Activated CD4-positive, alpha-beta T cell treated with anti-CD3 and anti-CD28 coated beads for 36 hours (primary cell): Measurements from ENCODE around the gene PDP2. TPM values are rescaled to one million over a fixed set of nuclear protein-coding genes. Genes with fewer than 3 reads are reported as not detected.

Experiments
- ATAC-seq: fragments of 200-7000 bp; cut with Tn5 transposase; one replicate; pipeline ENCODE4 v1.10.0; 2021; ENCODE audit warnings: mild to moderate bottlenecking, moderate library complexity
- CTCF ChIA-PET: fragments of 350-600 bp; sonication (Branson Sonifier 250); formaldehyde crosslinking; loops from one replicate; lab custom pipeline; 2021; ENCODE audit warnings: antibody characterized with exemption; lab: Charles Lee
- POLR2A ChIA-PET: fragments of 350-600 bp; sonication (Branson Sonifier 250); formaldehyde crosslinking; loops from one replicate; lab custom pipeline; 2021; ENCODE audit warnings: antibody characterized with exemption, inconsistent platforms; lab: Charles Lee
- DNase-seq: peaks from one replicate; pipeline ENCODE4 v3.0.0-alpha.2; 2020
- H3K27ac Mint-ChIP-seq: one replicate; pipeline ENCODE4 v1.8.0; 2021; ENCODE audit warnings: mixed read lengths
- H3K27me3 Mint-ChIP-seq: one replicate; pipeline ENCODE4 v1.8.0; 2021; ENCODE audit warnings: mixed read lengths
- H3K36me3 Mint-ChIP-seq: one replicate; pipeline ENCODE4 v1.8.0; 2021; ENCODE audit warnings: low read depth, mixed read lengths
- H3K4me1 Mint-ChIP-seq: one replicate; pipeline ENCODE4 v1.8.0; 2021; ENCODE audit warnings: mixed read lengths
- H3K4me3 Mint-ChIP-seq: one replicate; pipeline ENCODE4 v1.8.0; 2021; ENCODE audit warnings: mild to moderate bottlenecking, moderate library complexity, mixed read lengths
- H3K9me3 Mint-ChIP-seq: one replicate; pipeline ENCODE4 v1.8.0; 2021; ENCODE audit warnings: low read depth, mixed read lengths
- intact Hi-C, 2 experiments: fragments of 100-400 bp; cut with DNase I in 1 of 2; cut with micrococcal nuclease in 1 of 2; formaldehyde crosslinking; loops; one replicate each; pipeline versions ENCODE4 v1.14.2 to v1.15.1; 2022 to 2024; cut with DNase I, micrococcal nuclease
- total RNA-seq, 2 experiments: library from RNA; stranded (reverse); gene quantifications; one replicate each; pipeline ENCODE4 v1.2.3, GENCODE V29; 2021

PDP2 gene
- total RNA-seq, 2 experiments from 2014 or later, result 27.8 to 36.6 TPM

DNA sequence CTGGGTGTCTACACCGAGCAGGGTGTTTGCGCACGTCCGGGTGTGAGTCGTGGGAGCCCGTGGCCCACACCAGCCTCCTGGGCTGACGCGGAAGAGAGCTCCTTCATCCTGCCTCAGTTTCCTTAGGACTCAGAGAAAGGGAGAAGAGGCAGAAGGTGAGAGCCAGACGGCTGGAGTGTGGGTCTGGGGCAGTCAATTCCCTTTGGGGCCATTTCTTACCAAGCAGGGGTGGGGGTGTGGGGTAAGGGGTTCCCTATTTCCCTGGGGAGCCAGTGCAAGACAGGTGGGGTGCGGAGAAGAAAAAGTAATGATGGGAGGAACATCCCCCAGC is 35.3 kb upstream of the PDP2 start:
- intact Hi-C loops, result no loop called here
- DNase-seq (no peak), ATAC-seq (no peak)
- H3K27ac Mint-ChIP-seq, result no peak overlapping the region
- POLR2A ChIA-PET, result no interaction called here
- H3K4me3 Mint-ChIP-seq, result peak overlapping the region; percentile 12
- H3K36me3 Mint-ChIP-seq, result no peaks in the 10 kb centered on the region
- H3K9me3 Mint-ChIP-seq, result no peaks in the 10 kb centered on the region
- H3K4me1 Mint-ChIP-seq, result peaks cover 7% of the 10 kb centered on the region
- peaks cover 36% of the 10 kb centered on the region for H3K27me3 Mint-ChIP-seq
- CTCF ChIA-PET, result interaction anchor here (0.6 to 4.1 kb wide), 4 partner anchors 8 to 100 kb away, joined by 3 to 30 read pairs (median 8); partner anchors contain the start of gene NAE1

DNA sequence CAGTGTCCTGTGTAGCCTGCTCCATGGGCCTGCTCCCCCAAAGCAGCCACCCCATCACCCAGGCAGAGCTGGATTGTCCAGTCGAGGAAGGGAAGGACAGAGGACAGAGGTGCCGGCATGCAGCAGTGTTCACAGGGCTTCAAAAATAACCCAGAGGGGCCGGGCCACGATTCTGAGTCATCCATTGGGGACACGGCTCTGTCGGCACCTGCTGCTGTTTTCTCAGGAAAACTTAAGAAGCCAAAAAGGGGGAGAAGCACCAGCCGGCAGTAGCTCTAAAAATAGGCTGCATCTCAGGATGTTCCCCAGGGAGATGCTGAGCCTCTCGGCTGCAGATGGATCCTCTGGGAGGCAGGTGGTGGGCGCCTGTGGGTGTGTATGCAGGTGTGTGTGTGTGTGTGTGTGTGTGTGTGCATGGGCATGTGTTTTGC is 34.5 kb upstream of the PDP2 start:
- CTCF ChIA-PET, result interaction anchor here (0.8 to 4.4 kb wide), 6 partner anchors 8 to 118 kb away, joined by 3 to 27 read pairs (median 4); partner anchors contain the start of gene NAE1
- peaks cover 36% of the 10 kb centered on the region for H3K27me3 Mint-ChIP-seq
- no peak for DNase-seq
- H3K4me1 Mint-ChIP-seq, result peaks cover 7% of the 10 kb centered on the region
- no peaks in the 10 kb centered on the region for H3K9me3 Mint-ChIP-seq
- no peak for ATAC-seq
- H3K36me3 Mint-ChIP-seq, result no peaks in the 10 kb centered on the region
- POLR2A ChIA-PET, result no interaction called here
- no peak overlapping the region for H3K4me3 Mint-ChIP-seq
- intact Hi-C loops, result no loop called here
- H3K27ac Mint-ChIP-seq, result no peak overlapping the region

DNA sequence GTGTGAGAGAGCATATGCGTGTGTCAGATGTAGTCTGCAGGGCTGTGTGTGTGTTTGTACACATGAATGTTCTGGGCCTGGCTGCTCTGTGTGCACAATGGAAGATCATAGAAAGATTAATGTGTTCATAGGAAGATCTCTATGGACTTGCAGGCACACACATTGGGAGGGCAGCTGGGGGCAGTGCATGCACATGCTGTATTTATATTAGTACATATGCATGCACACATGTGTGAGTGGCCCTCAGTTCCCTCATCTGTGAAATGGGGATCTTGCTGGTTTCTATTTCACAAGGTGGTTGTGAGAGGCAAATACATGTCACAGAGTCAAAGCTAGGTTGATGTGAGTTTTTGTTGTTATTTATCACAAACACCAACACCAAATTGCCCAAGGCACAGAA is 34.0 kb upstream of the PDP2 start:
- CTCF ChIA-PET, result interaction anchor here (0.8 to 4.4 kb wide), 6 partner anchors 15 to 118 kb away, joined by 3 to 27 read pairs (median 4); partner anchors contain the start of gene NAE1
- H3K36me3 Mint-ChIP-seq, result no peaks in the 10 kb centered on the region
- H3K27me3 Mint-ChIP-seq, result peaks cover 36% of the 10 kb centered on the region
- no peak for ATAC-seq
- peaks cover 7% of the 10 kb centered on the region for H3K4me1 Mint-ChIP-seq
- H3K27ac Mint-ChIP-seq, result no peak overlapping the region
- intact Hi-C loops, result no loop called here
- H3K9me3 Mint-ChIP-seq, result no peaks in the 10 kb centered on the region
- POLR2A ChIA-PET, result interaction anchor here (0.9 kb wide), 1 partner anchor 15 kb away, joined by 4 read pairs; the partner anchor contains the start of gene NAE1
- H3K4me3 Mint-ChIP-seq, result no peak overlapping the region
- no peak for DNase-seq

DNA sequence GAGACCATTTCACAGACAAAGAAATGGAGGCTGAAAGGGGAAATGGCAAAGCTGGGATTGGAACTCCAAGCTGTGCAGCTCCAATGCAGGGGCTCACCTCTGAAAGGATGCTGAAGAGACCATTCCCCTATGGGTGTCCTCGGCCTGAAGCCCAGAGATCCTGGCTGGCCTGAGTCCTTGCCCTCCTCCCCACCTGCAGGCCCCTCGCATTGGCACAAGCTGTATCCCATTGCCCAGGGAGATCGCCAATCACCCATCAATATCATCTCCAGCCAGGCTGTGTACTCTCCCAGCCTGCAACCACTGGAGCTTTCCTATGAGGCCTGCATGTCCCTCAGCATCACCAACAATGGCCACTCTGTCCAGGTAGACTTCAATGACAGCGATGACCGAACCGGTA is 33.5 kb upstream of the PDP2 start:
- H3K4me3 Mint-ChIP-seq, result no peak overlapping the region
- ChIA-PET POLR2A (interaction anchor here (0.9 kb wide), 1 partner anchor 16 kb away, joined by 4 read pairs; the partner anchor contains the start of gene NAE1), CTCF (interaction anchor here (0.6 to 4.4 kb wide), 7 partner anchors 14 to 119 kb away, joined by 3 to 27 read pairs (median 3); partner anchors contain the start of gene NAE1)
- intact Hi-C loops, result no loop called here
- H3K27me3 Mint-ChIP-seq, result peaks cover 36% of the 10 kb centered on the region
- H3K27ac Mint-ChIP-seq, result no peak overlapping the region
- DNase-seq (no peak), ATAC-seq (no peak)
- no peaks in the 10 kb centered on the region for H3K9me3 Mint-ChIP-seq
- peaks cover 7% of the 10 kb centered on the region for H3K4me1 Mint-ChIP-seq
- no peaks in the 10 kb centered on the region for H3K36me3 Mint-ChIP-seq

DNA sequence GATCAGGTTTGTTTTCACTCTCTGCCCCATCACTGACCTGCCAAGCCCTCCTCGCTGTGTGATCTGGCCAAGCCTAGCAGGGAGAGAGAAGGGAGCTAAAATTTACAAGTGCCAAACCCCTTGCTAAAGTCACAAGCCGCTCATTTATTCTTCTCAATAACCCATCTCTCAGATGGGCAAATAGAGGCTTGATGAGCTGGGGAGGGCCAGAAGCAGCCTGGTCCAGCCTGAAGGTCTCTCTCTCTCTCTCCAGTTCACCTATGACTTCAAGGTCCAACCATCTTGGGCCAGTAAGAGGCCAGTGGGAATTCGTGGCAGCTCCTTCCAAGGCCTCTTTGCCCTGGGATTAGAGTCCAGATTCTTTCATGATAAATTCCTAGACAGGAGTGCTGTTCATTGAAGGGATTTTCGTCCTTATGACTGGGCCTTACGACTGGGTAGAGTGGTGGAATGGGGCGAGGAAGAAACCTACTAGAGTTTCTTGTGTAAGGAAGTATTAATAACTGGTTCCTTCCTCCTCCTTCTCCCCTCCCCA is 32.7 kb upstream of the PDP2 start:
- DNase-seq, result no peak

DNA sequence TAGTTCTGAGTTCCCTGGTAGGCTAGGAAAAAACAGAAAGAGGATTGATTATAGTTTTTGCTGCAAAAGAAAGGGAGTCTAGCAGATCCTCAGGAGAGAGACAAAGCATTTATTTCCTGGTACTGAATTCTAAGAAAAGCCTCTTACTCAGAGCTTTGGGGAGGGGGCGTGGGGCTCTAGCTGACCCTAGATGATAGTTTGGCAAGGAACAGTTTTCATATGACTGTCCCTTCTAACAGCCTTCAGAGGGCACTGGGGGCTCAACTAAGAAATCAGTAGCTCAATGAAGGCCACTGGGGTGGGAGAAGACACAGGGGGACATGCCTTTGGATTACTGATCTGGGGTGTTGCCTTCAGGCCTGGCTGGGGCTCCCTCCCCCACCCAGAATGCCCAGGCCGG is 32.1 kb upstream of the PDP2 start:
- POLR2A ChIA-PET, result no interaction called here
- CTCF ChIA-PET, result interaction anchor here (1.6 to 4.4 kb wide), 2 partner anchors 19 kb away, joined by 8 to 27 read pairs; partner anchors contain the start of gene NAE1
- DNase-seq, result no peak
- Mint-ChIP-seq H3K36me3 (no peaks in the 10 kb centered on the region), H3K4me3 (no peak overlapping the region), H3K9me3 (no peaks in the 10 kb centered on the region), H3K4me1 (peaks cover 7% of the 10 kb centered on the region), H3K27me3 (peaks cover 27% of the 10 kb centered on the region), H3K27ac (no peak overlapping the region)
- peak; percentile 55 for ATAC-seq
- intact Hi-C loops, result no loop called here

More for the DNA sequence above, 32.7 kb upstream of the PDP2 start:
- H3K4me3 Mint-ChIP-seq, result no peak overlapping the region
- CTCF ChIA-PET, result interaction anchor here (0.6 to 4.4 kb wide), 4 partner anchors 18 to 38 kb away, joined by 3 to 27 read pairs (median 7); partner anchors contain the start of gene NAE1
- ATAC-seq, result no peak
- peaks cover 33% of the 10 kb centered on the region for H3K27me3 Mint-ChIP-seq
- no peaks in the 10 kb centered on the region for H3K9me3 Mint-ChIP-seq
- intact Hi-C loops, result no loop called here
- POLR2A ChIA-PET, result no interaction called here
- no peaks in the 10 kb centered on the region for H3K36me3 Mint-ChIP-seq
- peaks cover 7% of the 10 kb centered on the region for H3K4me1 Mint-ChIP-seq
- H3K27ac Mint-ChIP-seq, result no peak overlapping the region

DNA sequence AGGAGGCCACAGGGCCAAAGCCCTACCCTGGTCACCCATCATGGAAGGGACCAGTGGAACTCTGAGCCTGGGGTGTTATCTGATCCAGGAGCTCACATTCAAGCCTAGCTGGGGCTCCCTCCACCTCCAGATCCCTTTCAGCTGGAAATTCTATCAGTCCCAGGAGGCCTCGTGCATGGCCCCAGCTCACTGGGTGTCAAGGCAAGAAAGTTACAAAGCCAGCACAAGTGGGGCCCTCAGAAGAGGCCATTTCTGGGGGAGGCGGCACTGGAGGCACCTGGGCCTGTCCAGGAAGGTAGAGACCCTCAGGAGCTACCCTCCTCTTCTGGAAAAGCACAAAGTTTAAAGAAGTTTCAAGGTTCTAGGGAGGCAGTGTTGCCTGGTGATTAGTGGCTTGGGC is 31.3 kb upstream of the PDP2 start:
- intact Hi-C loops, result no loop called here
- ChIA-PET CTCF (interaction anchor here (1.6 to 4.4 kb wide), 2 partner anchors 18 to 19 kb away, joined by 8 to 27 read pairs; partner anchors contain the start of gene NAE1), POLR2A (interaction anchor here (0.6 kb wide), 1 partner anchor 227 kb away, joined by 3 read pairs; no protein-coding TSS in a partner anchor)
- Mint-ChIP-seq H3K4me3 (no peak overlapping the region), H3K27ac (no peak overlapping the region), H3K27me3 (peaks cover 19% of the 10 kb centered on the region), H3K36me3 (no peaks in the 10 kb centered on the region), H3K9me3 (no peaks in the 10 kb centered on the region), H3K4me1 (peaks cover 5% of the 10 kb centered on the region)
- ATAC-seq (no peak), DNase-seq (no peak)

DNA sequence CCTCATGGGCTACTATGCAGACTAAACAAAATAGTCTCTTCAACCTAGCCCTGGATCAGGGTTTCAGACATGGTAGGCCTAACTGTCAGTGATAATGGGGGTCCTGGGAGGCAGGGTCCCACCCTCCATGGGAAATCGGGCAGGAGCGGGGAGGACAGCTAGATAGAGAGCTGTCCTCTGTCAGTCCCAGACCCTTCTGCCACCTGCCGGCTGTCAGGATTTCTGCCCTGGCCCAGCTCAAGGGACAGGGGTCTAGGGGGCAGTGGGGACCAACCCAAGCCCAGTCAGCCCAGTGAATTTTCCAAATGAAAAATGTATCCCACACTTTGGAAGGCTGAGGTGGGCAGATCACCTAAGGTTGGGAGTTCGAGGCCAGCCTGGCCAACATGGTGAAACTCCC is 30.8 kb upstream of the PDP2 start:
- Mint-ChIP-seq H3K27ac (no peak overlapping the region), H3K4me1 (peaks cover 4% of the 10 kb centered on the region), H3K4me3 (no peak overlapping the region), H3K27me3 (peaks cover 19% of the 10 kb centered on the region), H3K36me3 (no peaks in the 10 kb centered on the region), H3K9me3 (no peaks in the 10 kb centered on the region)
- intact Hi-C loops, result no loop called here
- ChIA-PET CTCF (interaction anchor here (1.6 to 4.4 kb wide), 2 partner anchors 18 to 20 kb away, joined by 8 to 27 read pairs; partner anchors contain the start of gene NAE1), POLR2A (interaction anchor here (0.6 kb wide), 1 partner anchor 228 kb away, joined by 3 read pairs; no protein-coding TSS in a partner anchor)
- no peak for ATAC-seq
- DNase-seq, result no peak

DNA sequence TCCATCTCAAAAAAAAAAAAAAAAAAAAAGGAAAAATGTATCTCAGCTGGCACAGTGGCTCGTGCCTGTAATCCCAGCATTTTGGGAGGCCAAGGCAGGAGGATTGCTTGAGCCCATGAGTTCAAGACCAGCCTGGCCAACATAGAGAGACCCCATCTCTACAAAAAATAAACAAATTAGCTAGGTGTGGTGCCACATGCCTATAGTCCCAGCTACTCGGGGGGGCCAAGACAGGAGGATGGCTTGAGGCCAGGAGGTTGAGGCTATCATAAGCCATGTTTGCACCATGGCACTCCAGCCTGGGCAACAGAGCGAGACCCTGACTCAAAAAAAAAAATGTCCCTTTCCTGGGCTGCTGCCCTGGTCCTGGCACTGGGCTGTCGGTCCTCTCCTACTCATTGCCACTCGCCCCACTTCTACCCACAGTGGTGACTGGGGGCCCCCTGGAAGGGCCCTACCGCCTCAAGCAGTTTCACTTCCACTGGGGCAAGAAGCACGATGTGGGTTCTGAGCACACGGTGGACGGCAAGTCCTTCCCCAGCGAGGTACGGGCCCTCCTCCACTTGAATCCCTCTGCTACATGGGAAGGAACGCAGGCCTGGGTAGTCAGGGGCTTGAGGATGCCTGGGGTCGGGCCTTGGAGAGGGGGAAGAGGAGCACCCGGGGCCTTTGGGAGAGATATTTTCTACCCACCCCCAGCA is 30.1 kb upstream of the PDP2 start:
- Mint-ChIP-seq H3K27ac (no peak overlapping the region), H3K4me3 (no peak overlapping the region), H3K36me3 (no peaks in the 10 kb centered on the region), H3K27me3 (peaks cover 14% of the 10 kb centered on the region), H3K9me3 (no peaks in the 10 kb centered on the region), H3K4me1 (peaks cover 3% of the 10 kb centered on the region)
- intact Hi-C loops, result no loop called here
- CTCF ChIA-PET, result interaction anchor here (0.9 to 4.4 kb wide), 3 partner anchors 18 to 23 kb away, joined by 4 to 27 read pairs (median 6); partner anchors contain the start of gene NAE1
- POLR2A ChIA-PET, result no interaction called here
- no peak for ATAC-seq
- DNase-seq, result no peak

DNA sequence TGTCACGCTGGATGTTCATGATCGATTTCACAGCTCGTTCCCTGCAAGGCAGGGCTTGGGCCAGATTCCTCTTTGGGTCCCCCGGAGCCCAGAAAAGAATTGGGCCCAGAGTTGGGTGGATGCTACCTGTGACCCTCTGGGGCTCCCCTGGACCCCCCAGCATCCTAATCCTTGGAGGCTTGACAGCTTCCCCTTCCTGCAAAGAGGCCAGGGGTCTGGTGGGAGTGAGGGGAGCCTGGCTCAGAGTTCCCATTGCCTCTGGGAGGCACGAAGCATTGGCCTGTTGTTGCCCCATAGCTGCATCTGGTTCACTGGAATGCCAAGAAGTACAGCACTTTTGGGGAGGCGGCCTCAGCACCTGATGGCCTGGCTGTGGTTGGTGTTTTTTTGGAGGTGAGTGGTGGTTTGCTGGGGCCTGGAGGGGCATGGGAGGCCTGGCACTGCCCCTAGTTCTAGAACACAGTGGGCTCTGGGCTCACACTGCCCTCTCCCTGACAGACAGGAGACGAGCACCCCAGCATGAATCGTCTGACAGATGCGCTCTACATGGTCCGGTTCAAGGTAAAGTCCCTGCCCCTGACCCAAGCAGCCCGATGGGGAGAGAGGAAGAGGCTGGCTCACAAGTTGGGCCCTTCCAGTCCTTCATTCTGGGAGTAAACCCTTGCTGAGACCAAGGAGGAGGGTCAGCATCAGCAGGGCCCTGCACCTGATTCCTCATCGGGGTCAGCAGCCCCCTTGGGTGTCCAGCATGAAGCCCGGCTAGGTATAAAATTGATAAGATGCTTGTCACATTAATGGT is 28.9 kb upstream of the PDP2 start:
- no peaks in the 10 kb centered on the region for H3K9me3 Mint-ChIP-seq
- intact Hi-C loops, result no loop called here
- H3K4me1 Mint-ChIP-seq, result peaks cover 3% of the 10 kb centered on the region
- no peaks in the 10 kb centered on the region for H3K36me3 Mint-ChIP-seq
- peaks cover 3% of the 10 kb centered on the region for H3K27me3 Mint-ChIP-seq
- H3K27ac Mint-ChIP-seq, result no peak overlapping the region
- no peak for ATAC-seq
- DNase-seq, result no peak
- POLR2A ChIA-PET, result interaction anchor here (0.6 kb wide), 1 partner anchor 138 kb away, joined by 4 read pairs; no protein-coding TSS in a partner anchor
- CTCF ChIA-PET, result interaction anchor here (0.5 to 1.6 kb wide), 4 partner anchors 17 to 110 kb away, joined by 3 to 6 read pairs (median 3); no protein-coding TSS in a partner anchor
- no peak overlapping the region for H3K4me3 Mint-ChIP-seq
